ENCODE data around the gene GFER.

DNA sequence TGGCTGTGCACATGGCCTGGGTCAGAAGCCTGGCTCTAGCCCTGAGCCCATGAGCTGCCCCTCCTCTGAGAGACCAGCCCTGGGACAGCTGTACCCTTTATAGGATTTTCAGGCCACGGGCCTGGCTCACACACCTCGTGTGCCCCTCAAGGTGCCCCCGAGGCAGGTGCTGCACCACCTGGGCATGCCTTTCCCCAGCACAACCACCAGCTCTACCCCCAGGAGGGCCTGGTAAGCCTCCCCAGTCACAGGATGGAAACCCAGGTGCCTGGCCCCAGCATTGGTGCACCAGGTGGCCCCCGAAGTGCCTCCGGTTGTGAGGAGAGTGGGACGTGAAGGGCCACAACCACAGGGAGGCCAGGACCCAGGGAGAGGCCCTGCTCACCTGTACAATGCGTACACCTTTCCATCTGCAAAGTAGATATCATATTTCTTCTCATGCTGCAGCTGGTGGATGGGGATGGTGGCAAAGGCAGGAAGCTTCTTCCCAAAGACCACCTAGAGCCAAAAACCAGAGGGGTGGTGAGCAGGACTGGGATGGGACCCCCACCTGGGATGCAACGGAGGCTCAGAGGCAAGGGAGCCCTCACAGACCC, 19.3 kb downstream of the GFER start:
- TF ChIP-seq POLR2A (IDR thresholded peaks at IDR 0.05) = no peak
- TF ChIP-seq, protein P1, sequence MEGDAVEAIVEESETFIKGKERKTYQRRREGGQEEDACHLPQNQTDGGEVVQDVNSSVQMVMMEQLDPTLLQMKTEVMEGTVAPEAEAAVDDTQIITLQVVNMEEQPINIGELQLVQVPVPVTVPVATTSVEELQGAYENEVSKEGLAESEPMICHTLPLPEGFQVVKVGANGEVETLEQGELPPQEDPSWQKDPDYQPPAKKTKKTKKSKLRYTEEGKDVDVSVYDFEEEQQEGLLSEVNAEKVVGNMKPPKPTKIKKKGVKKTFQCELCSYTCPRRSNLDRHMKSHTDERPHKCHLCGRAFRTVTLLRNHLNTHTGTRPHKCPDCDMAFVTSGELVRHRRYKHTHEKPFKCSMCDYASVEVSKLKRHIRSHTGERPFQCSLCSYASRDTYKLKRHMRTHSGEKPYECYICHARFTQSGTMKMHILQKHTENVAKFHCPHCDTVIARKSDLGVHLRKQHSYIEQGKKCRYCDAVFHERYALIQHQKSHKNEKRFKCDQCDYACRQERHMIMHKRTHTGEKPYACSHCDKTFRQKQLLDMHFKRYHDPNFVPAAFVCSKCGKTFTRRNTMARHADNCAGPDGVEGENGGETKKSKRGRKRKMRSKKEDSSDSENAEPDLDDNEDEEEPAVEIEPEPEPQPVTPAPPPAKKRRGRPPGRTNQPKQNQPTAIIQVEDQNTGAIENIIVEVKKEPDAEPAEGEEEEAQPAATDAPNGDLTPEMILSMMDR (IDR thresholded peaks at IDR 0.05) = no peak
- TF ChIP-seq POLR2AphosphoS5 (IDR thresholded peaks at IDR 0.05) = no peak
